Stimulated activated CD4-positive, alpha-beta T cell treated with anti-CD3 and anti-CD28 coated beads, TNF-alpha, amount 100 ng/mL, for 1 hour (primary cell): Measurements from ENCODE around the gene EDARADD.

Experiments
- DNase-seq, 3 donors: peaks; one replicate each; pipeline ENCODE4 v3.0.0-alpha.2; 2020; ENCODE audit warnings: low read depth in 3 of 3, low spot score in 1 of 3

Gene EDARADD

DNA sequence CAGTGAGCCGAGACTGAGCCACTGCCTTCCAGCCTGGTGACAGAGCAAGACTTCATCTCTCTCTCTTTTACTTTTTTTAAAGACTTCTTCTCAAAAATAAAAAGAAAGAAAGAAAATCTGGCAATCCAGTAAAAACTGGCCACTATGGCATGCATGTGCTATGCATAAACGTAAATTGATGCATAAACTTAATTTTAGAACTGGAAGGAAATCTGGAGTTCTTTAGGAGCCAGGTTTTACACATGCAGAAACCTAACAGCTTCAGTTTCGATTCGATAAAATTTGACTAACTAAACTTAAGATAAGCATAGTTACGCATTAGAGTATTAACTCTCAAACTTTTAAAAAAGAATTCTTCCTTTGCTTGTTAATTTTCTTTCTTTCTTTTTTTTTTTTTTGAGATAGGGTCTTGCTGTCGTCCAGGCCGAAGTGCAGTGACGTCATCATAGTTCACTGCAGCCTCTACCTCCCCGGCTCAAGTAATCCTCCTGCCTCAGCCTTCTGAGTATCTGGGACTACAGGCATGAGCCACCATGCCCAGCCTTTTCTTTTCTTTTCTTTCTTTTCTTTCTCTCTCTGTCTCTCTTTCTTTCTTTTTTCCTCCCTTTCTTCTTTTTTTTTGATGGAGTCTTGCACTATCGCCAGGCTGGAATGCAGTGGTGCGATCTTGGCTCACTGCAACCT is 117.8 kb downstream of the EDARADD start:
- no peak for DNase-seq

DNA sequence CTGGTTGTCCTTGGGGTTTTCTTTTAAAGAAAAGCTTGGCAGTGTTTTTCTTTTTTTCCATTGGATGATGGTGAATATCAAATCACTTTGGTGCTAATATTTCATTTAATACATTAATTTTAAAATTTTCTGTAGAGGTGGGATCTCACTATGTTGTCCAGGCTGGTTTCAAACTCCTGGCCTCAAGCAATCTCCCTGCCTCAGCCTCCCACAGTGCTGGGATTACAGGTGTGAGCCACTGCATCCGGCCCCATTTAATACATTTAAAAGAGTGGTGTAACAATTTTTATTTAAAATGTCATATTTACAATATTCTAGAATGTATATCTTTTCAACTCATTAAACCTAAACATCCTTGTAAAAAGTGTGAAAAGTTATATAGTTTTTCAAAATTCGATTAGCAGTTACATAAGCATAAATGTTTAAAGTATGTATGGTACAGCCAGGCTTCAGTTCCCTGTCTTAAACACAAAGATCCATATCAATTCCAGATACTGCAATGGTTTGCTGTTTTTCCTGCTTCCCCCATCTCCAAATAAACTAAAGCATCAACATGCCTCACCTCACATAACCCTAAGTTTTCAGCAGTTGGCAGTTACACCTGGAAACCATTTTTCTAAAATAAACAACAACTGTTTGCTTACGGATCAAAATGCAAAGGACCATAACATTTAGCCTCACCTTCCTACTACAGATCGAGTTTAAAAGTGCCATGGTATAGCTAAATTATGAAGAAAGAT is 120.8 kb downstream of the EDARADD start:
- DNase-seq: no peak

DNA sequence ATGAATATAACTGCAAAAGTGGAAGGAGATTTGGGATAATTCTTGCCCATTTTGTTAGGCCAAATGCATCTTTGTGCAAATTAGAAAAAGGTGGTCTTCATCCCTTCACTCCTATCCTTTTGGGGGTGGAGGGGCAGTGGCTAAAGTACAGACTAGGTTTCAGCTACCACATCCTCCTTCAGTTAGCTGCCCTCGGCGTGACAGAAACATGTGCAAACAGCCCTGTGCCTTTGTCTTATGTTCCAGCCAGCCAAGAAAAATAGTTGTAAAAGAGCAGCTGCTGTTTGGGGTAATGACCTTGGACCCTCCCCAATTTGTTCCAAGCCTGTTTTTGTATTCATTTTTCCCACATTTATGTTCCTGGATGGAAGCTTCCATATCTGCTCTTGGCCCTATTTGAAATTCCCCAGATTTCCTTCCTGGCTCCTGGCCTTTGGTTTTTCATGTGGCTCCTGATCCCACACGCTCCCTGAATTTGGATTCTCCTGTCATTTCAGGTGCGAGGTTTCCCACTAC is 121.4 kb downstream of the EDARADD start:
- no peak for DNase-seq

DNA sequence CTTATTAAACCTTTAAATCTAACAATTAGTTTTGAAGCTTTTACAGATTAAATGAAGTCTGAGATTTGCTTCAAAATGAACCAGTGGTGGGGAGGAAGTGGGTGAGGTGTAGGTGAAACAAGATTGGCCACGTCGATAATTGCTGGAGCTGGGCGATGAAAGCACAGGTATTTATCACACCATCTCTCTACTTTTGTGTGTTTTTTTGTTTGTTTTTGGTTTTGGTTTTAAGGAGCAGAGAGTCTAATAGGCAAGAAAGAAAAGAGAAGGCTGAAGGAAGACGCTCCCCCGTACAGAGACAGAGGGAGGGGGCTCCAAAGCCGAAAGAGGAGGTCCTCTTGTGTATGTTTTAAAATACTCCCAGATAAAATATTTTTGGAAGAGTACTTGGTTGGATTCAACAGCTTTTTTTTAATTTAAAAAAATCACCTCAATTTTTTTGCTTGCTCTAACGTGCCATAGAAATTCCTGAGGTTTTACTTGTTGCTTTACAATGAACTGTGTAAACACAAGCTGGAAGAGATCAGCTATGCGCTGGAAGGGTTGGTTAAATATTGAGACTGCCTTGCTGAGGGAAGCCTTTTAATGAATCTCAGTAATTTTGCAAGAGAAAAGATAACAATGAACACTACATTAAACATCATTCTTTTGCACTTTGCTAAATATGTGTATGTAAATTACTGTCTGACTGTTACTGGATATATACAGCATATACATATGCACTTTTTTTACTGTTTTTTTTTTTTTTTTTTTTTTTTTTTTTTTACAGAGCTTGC is 123.0 kb downstream of the EDARADD start:
- no peak for DNase-seq

GRCh38 chr1:236518322-236518721 is 124.2 kb downstream of the EDARADD start:
- no peak for DNase-seq

GRCh38 chr1:236520445-236521005 is 126.4 kb downstream of the EDARADD start:
- DNase-seq: no peak

DNA sequence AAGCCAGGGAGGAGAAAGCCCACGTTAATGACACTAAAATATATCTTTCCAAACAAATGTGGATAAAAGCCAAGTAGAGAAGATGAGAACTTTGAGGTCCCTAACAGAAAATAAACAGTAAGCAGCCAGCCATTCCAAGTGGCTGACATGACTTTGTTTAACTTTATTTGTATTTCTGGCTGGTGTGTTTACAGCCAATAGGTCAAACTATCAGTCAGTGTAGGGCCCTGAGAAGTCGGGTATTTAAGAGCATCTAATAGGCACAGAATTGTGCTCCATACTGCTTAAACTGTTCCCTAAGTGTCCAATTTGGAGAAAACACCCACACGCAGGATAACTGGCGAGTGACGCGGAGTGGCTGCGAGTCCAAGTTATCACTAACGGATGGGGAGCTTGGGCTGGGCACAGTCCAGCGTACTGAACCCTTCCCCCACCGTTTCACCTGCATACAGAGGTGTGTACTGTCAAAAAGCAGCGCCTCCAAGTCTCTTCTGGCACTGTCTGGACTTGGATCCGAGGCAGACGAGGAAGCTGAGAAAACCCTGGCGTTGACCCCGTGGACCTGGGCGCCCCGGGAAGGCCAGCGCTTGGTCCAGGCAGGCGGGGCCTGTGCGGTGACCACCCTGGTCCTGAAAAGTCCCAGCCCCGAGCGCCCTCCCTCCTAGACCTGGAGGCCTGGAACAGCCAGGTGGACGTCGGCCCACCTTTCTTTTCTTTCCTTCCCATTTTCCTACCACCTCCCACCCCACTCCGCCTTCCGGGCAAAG is 129.0 kb downstream of the EDARADD start:
- DNase-seq: no peak

GRCh38 chr1:236523704-236524141 is 129.6 kb downstream of the EDARADD start, which contains the start of gene LGALS8:
TSS of gene LGALS8 (plus strand) at chr1:236523982. CDS start at chr1:236526071, 2,089 bp downstream.
- DNase-seq: peak; percentile 57 to 79 (median 69)

GRCh38 chr1:236524142-236524894 is 130.2 kb downstream of the EDARADD start:
- peak in 1 of 3 donors; percentile 19 for DNase-seq

DNA sequence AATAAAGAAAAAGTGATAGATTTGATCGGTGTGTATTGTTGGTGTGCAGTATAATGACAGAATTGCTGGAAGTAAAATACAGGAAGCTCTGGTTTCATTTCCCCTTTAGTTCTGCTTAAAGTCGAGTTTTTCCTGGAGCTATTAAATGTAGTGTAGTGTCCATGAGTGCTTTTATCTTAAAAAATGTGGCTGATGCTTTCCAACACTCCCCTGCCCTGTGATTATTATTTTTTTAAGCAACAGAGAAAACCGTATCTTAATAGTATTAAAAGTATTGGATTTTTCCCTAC is 130.8 kb downstream of the EDARADD start:
- DNase-seq: no peak

DNA sequence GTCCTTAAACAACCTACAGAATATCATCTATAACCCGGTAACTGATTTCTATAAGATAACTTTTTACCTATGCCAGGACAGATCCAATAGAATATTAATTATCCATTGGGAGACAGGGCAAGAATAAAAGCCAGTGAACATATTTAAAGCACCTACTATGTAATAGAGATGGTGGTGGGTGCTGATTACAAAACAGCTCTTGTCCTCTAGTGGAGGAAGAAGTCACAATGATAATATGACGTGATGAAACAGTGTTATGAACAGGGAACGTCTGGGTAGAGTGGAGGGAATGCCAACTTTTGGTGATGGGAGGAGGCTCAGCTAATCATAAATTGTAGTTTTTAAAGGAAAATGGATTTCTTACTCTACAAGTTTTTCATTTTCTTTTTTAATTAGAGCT is 132.0 kb downstream of the EDARADD start:
- DNase-seq: no peak

GRCh38 chr1:236530286-236530685 is 136.2 kb downstream of the EDARADD start:
- DNase-seq: no peak

DNA sequence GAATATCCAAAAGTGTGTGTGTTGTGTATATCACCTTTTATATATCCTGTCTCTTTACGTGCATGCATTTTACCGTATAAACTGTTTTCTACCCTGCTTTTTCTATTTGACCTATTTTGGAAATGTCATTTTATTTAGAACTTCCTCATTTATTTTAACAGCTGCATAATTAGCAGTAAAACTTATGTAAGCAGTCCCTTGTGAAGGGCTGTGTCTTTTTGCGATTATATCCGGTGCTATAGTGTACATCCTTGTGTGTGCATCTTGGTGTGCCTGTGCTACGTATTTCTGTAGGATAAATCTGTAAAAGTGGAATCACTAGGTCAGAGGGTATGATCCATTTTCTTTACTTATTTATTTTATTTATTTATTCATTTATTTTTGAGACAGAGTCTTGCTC is 136.9 kb downstream of the EDARADD start:
- no peak for DNase-seq

DNA sequence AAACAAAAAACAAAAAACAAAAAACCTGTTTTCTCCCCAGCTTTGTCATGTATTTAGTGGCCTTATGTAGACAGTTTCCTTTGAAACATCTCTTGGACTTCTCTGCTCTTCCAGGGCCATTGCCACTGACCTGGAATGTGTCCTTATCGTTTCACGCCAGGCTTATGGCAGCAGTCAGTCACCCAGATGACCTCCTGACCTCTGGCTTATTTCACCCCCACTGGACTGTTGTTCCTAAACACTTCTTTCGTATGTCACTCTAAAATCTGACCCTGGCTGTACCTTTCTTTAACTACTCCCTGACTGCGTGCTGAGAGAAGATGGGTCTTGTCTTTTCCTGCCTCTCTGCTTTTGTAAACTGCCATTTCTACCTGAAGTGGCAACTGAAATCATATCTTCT is 138.8 kb downstream of the EDARADD start:
- DNase-seq: no peak

GRCh38 chr1:236534151-236534651 is 140.1 kb downstream of the EDARADD start:
- DNase-seq: no peak
